Astrocyte of the hippocampus (primary cell): ENCODE measurements around the gene CCDC146.

ENCODE experiments used
- DNase-seq: peaks from one replicate; pipeline ENCODE4 v3.0.0; 2011; ENCODE audit warnings: low read depth, low spot score

The CCDC146 gene

DNA sequence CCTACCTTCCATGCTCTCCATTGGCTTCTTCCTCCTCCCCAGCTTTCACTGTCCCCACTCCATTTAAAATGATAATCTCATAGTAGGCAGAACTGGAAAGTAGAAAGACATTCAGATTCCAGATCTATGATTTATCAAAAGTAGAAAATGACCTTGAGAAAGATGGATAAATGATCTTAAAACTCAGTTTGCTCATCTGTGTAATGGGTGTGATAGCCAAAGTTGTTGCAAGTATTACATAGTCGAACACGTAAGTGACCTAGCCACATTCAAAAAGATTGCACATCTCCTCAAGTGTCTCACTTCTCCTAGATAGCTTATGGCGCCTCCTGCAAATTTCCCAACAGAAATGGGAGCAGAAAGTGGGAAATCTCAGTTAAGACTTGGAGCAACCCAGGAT lies 167.0 kb downstream of the CCDC146 start:
- no peak for DNase-seq

GRCh38 chr7:77290425-77290824 lies 168.0 kb downstream of the CCDC146 start:
- DNase-seq = no peak

GRCh38 chr7:77293046-77293445 lies 170.6 kb downstream of the CCDC146 start:
- DNase-seq = no peak

DNA sequence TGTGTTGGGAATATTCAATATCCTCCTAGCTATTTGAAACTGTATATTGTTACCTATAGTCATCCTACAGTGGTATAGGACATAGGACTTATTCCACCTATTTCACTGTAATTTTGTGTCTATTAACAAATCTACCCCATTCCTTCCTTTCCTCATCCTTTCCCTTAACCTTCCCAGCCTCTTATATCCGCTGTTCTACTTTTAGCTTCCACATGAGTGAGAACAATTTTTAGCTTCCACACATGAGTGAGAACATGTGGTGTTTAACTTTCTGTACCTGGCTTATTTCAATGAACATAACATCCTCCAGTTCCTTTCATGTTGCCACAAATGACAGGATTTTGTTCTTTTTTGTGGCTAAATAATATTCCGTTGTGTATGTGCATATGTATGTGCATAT lies 173.1 kb downstream of the CCDC146 start:
- DNase-seq = no peak

GRCh38 chr7:77306231-77307067 lies 184.0 kb downstream of the CCDC146 start:
- no peak for DNase-seq

DNA sequence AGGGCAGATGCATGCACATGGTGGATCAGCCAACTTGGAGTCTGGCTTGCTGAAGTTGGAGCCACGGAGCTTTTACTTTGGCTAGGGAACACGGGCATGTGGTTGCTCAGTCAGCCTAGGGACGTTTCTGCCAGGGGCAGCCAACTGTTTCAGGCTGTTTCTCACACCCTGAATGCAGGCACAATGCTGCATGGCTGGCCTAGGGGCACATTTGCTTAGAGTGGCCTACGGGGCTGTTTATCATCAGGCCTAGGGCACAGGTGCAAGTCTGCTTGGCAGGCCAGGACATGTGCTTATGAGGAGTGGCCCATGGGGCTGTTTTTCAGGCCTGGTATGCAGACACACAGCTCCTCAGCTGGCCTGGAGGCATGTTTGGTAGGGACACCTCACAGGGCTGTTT lies 186.4 kb downstream of the CCDC146 start:
- no peak for DNase-seq

DNA sequence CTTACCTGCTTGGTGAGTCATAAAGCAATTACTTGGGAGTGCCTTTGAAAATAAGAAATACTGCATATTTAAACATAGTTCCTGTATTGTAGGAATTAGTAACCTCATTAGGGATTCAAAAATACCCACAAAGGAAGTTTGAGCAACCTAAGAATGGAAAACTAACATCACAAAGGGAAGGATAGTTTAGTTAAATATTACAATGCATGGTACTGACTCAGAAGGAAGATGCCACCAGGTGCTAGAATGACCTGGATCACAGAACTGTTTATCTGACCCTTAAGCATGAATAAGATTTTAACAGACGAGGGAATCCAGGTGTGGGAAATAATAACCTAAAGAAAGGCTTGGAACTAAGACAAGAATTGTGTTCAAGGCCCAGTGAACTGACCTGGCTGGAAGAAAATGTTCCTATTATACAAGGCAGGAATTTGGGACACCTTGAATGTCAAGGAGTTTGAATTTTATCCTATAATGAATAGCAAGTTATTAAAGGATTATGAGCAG lies 187.4 kb downstream of the CCDC146 start:
- no peak for DNase-seq

DNA sequence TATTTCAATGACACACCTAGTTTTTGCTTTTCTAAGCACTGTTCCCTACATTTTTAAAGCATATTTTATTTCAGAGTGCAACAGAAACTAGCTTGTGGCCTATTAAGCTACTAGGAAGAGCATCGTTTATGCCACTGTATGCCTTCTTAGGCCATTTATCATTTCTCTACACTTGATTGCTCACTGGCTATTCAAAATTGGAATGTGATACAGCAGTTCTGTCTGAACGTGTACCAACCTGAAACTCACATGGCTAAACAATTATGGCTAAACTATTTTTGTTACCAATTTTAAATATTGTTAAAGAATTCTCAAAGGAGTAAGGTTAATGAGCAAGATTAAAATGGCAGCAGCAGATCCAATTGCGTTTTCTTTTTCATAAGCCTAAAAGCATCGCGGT lies 188.6 kb downstream of the CCDC146 start:
- no peak for DNase-seq

GRCh38 chr7:77313085-77313484 lies 190.7 kb downstream of the CCDC146 start:
- no peak for DNase-seq

DNA sequence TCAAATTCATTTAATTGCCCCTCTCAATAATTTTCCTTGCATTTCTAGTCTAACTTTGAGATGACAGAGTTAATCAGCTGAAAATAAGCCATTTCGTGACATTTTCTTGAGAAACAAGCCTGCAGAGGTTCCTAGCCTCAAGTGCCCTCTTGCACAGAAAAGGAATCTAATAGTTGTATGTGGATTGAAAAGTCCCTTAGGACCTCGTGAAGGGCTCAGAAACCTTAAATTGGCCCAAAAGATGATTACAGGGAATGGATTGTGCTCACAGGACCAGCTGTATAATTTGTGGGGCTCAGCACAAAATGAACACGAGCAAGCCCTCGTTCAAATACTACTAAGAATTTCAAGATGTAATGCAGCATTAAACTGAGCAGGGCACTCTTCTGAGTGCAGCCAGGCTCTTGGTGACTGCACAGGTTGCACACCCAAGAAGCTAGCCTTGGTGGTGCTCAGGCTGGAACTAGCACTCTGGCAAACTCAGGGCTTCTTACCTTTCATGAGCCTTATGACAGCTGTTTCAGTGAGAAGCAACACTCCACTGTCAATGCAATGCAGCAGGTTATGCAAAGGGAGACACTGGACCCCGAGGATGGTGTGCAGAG lies 191.6 kb downstream of the CCDC146 start:
- DNase-seq = no peak

- no peak for DNase-seq
Observed at GRCh38 chr7:77315182-77315591, 192.8 kb downstream of the CCDC146 start.

GRCh38 chr7:77316219-77316978 lies 194.0 kb downstream of the CCDC146 start:
- no peak for DNase-seq

- no peak for DNase-seq
Observed at GRCh38 chr7:77318019-77318418, 195.6 kb downstream of the CCDC146 start.

DNA sequence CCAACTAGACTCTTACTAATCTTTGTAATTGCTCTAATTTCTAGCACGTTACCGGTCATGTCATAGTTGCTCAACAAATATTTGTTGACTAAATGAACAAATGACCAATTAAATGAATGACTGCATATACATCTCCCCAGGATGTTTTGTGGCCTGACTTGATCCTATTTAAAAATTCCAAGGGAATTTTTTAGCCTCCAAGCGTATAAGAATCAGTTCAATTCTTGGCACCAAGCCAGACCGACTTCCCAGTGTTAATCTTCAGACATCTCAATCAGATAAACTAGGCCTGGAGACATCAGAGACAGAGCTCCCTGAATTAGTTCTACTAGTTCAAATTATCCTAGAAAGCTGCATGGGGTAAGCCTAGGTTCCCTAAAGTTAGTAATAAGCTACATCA lies 197.7 kb downstream of the CCDC146 start:
- DNase-seq = no peak

DNA sequence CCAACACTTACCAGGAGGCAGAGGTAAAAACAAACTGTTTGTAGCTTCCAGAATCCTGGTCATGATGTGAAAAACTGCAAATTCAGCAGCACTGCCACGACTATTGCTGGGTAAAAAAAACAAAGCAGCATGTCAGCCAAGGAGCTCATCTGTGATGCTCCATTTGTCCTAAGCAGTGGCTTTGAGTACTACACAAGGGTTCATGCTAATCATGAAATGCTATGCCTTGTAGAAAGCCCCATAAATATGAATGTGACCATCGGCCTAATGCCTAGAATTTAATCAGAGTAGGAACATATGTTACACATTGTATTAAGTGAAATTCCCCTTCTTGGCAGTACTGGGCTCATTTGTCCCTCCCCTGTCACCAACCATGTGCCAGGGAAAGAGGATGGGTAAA lies 198.3 kb downstream of the CCDC146 start:
- no peak for DNase-seq

DNA sequence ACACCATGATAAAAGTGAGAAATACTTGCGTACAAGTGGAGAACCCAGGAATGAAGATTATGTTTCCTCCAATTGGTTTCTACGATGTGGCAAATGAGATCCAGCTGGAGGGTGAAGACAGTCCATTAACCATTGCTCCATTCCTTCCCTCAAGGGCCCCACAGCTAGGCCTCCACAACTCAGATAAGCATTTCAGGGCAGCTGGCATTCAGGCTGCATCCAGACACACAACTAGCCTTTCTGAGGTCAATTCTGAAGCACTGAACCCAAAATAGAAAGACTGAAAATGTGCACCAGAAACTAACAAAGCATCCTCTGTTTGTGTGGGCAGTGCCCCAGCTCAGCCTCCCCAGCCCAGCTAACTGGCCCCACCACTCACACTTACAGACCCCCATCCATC lies 198.9 kb downstream of the CCDC146 start:
- DNase-seq = no peak

DNA sequence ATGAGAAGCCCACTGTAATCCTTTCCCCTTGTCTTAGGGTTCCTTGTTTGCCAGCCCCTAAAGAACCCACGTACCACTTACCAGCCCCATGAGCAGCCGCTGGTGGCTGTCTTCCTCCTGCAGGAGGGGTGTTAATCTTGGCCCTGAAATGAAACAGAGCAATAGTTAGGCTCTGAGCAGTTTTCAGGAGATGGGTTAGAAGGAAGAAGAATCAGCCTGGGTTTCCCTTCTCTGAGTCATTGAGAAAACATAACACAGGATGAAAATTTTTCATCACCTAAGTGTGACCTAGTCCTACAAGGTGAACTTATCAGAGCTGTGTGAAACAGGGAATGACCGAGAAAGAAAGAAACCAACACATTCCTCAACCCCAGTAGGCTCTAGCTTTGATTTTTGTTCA lies 203.7 kb downstream of the CCDC146 start:
- no peak for DNase-seq

- DNase-seq = peak; percentile 47
Observed at GRCh38 chr7:77327067-77327931, 204.9 kb downstream of the CCDC146 start.

DNA sequence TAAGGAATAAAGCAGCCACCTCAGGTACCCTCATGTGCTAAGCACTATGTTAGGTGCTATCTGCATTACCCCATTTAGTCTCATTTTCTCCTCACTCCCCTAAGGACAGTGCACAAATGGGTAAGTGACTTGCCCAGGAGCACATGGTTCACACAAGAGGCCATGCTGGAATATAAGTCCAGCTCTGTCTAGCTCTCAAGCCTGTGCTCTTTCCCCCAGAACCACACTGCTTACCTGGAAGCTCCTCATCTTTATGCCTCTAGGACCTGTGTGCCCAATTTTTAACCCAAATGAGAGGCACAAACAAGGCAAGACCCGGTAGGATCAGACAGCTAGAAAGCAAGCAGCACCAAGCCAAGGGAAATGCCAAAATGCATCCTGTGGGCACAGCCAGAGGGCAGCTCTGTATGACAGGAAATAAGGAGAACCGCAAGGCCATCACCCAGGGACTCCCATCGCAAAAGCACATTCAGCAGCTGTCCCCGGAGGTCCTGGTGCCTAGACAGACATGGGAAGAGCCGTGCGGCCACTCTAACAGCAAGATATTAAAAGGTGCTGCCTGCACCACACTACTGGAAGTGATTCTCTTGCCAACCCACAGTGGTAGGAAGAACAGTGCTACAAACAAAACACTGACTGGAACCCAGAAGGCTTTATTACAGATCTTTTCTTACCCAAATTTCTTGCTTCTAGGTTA lies 205.7 kb downstream of the CCDC146 start:
- peak; percentile 63 for DNase-seq

DNA sequence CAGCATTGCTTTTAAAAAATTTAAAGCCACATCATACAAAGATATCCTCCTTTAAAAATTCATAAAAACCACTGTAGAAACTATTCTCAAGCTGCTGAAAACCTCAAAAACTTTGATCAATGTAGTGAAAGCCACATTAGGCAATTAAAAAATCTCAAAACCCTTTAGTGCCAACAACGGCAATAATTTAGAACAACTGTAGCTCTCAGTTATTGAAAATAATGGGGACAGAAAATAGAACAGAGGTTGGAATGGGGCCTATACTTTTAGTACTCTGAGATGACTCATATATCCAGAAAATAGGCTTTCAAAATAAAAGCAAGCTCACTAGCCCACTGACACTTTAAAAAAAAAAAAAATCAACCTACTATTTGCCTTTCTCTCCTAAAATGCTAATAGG lies 206.3 kb downstream of the CCDC146 start:
- DNase-seq = peak; percentile 55
